GM18870 (cell line): ENCODE measurements around the gene MAN1A2.
"Not testable (repeated sequence)": the region's sequence is repeated elsewhere in the genome, so short reads cannot be mapped to it uniquely, and the experiment has no call there.

Experiments used
- ATAC-seq: cut with Tn5 transposase; IDR thresholded peaks from one replicate; pipeline ENCODE4 v1.9.1; 2021; ENCODE audit warnings: moderate library complexity; ENCODE audit not compliant: unreplicated experiment

The MAN1A2 gene

GRCh38 chr1:117396636-117397035 lies 29.4 kb downstream of the MAN1A2 start:
- ATAC-seq, result no peak

GRCh38 chr1:117398957-117399356 lies 31.7 kb downstream of the MAN1A2 start:
- no peak for ATAC-seq

- ATAC-seq, result no peak
Measured at GRCh38 chr1:117401761-117402160, 34.5 kb downstream of the MAN1A2 start.

GRCh38 chr1:117403597-117403996 lies 36.3 kb downstream of the MAN1A2 start:
- no peak for ATAC-seq

- no peak for ATAC-seq
Measured at GRCh38 chr1:117405042-117405441, 37.8 kb downstream of the MAN1A2 start.

- ATAC-seq, result no peak
Measured at GRCh38 chr1:117412472-117412871, 45.2 kb downstream of the MAN1A2 start.

- ATAC-seq, result no peak
Measured at GRCh38 chr1:117413412-117413811, 46.2 kb downstream of the MAN1A2 start.

GRCh38 chr1:117414943-117415342 lies 47.7 kb downstream of the MAN1A2 start:
- ATAC-seq, result no peak

- ATAC-seq, result no peak
Measured at GRCh38 chr1:117416004-117416403, 48.8 kb downstream of the MAN1A2 start.

- ATAC-seq, result no peak
Measured at GRCh38 chr1:117416546-117417125, 49.4 kb downstream of the MAN1A2 start.

- no peak for ATAC-seq
Measured at GRCh38 chr1:117425050-117425734, 57.9 kb downstream of the MAN1A2 start.

GRCh38 chr1:117427297-117427696 lies 60.0 kb downstream of the MAN1A2 start:
- no peak for ATAC-seq

- no peak for ATAC-seq
Measured at GRCh38 chr1:117433943-117434342, 66.7 kb downstream of the MAN1A2 start.

GRCh38 chr1:117436513-117436912 lies 69.3 kb downstream of the MAN1A2 start:
- ATAC-seq, result no peak

- ATAC-seq, result no peak
Measured at GRCh38 chr1:117447661-117448060, 80.4 kb downstream of the MAN1A2 start.

- ATAC-seq, result no peak
Measured at GRCh38 chr1:117452216-117452615, 85.0 kb downstream of the MAN1A2 start.

GRCh38 chr1:117453958-117454357 lies 86.7 kb downstream of the MAN1A2 start:
- no peak for ATAC-seq

GRCh38 chr1:117458410-117458809 lies 91.2 kb downstream of the MAN1A2 start:
- ATAC-seq, result not testable (repeated sequence)

GRCh38 chr1:117466761-117467160 lies 99.5 kb downstream of the MAN1A2 start:
- ATAC-seq, result no peak

GRCh38 chr1:117467336-117467735 lies 100.1 kb downstream of the MAN1A2 start:
- ATAC-seq, result no peak

GRCh38 chr1:117473063-117473462 lies 105.8 kb downstream of the MAN1A2 start:
- ATAC-seq, result no peak

- ATAC-seq, result not testable (repeated sequence)
Measured at GRCh38 chr1:117475495-117475894, 108.2 kb downstream of the MAN1A2 start.

- no peak for ATAC-seq
Measured at GRCh38 chr1:117479086-117479485, 111.8 kb downstream of the MAN1A2 start.
